Activated naive CD8-positive, alpha-beta T cell treated with anti-CD3 and anti-CD28 coated beads, Interleukin-2, amount 50 U/mL, for 24 hours (primary cell): Measurements from ENCODE around the gene SLC35F5.
"Not testable (repeated sequence)": the region's sequence is repeated elsewhere in the genome, so short reads cannot be mapped to it uniquely, and the experiment has no call there.

Experiments used
- ATAC-seq: fragments of 150-1000 bp; cut with Tn5 transposase; one replicate; pipeline ENCODE4 v1.10.0; 2021
- DNase-seq: peaks from one replicate; pipeline ENCODE4 v3.0.0; 2021
- H3K27ac Mint-ChIP-seq: one replicate; pipeline ENCODE4 v1.8.0; 2021; ENCODE audit warnings: mild to moderate bottlenecking, mixed read lengths
- H3K27me3 Mint-ChIP-seq: one replicate; pipeline ENCODE4 v1.8.0; 2021; ENCODE audit warnings: mixed read lengths
- H3K36me3 Mint-ChIP-seq: one replicate; pipeline ENCODE4 v1.8.0; 2021; ENCODE audit warnings: low read depth, mixed read lengths
- H3K4me1 Mint-ChIP-seq: one replicate; pipeline ENCODE4 v1.8.0; 2021; ENCODE audit warnings: mixed read lengths
- H3K4me3 Mint-ChIP-seq: one replicate; pipeline ENCODE4 v1.8.0; 2021; ENCODE audit warnings: mild to moderate bottlenecking, moderate library complexity, mixed read lengths
- H3K9me3 Mint-ChIP-seq: one replicate; pipeline ENCODE4 v1.8.0; 2021; ENCODE audit warnings: mixed read lengths

Gene SLC35F5

GRCh38 chr2:113694438-113694837 lies 62.0 kb downstream of the SLC35F5 start:
- Mint-ChIP-seq H3K36me3 (peaks cover 6% of the 10 kb centered on the region), H3K4me3 (no peak overlapping the region), H3K27ac (peak overlapping the region; percentile 99), H3K4me1 (peaks cover 68% of the 10 kb centered on the region), H3K27me3 (peaks cover 2% of the 10 kb centered on the region), H3K9me3 (no peaks in the 10 kb centered on the region)
- ATAC-seq (no peak), DNase-seq (no peak)

DNA sequence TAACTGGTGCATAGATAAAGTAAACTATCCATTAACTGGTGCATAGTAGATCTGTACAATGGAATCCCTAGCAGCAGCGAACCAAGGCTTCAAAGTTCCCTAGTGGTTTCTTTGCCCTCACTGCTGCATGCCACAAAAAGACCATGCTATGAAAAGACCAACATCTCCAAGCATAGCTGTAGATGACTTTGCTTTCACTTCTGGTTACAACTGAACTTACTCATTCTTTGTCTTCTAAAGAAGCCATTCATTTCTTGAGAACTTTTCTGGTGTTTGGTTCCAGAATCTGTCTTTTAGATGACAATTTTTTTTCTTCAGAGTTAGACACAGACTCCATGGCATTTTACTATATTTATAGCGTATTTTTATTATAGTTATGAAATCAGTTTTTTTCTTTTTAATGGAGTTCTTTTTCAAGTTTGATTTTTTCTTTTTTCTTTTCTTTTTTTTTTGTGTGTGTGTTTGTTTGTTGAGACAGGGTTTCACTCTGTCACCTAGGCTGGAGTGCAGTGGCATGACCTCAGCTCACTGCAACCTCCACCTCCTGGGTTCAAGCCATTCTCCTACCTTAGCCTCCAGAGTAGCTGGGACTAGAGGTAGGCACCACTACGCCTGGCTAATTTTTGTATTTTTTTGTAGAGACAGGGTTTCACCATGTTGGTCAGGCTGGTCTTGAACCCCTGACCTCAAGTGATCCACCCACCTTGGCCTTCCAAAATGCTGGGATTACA lies 63.6 kb downstream of the SLC35F5 start:
- no peak for DNase-seq
- H3K4me3 Mint-ChIP-seq: peak overlapping the region; percentile 80

GRCh38 chr2:113690871-113691270 lies 65.6 kb downstream of the SLC35F5 start:
- Mint-ChIP-seq H3K27ac (peak overlapping the region; percentile 8), H3K4me1 (peaks cover 45% of the 10 kb centered on the region)
- DNase-seq, H3K4me3 Mint-ChIP-seq, ATAC-seq, H3K36me3 Mint-ChIP-seq, H3K27me3 Mint-ChIP-seq, H3K9me3 Mint-ChIP-seq: not testable (repeated sequence)

More for the DNA sequence above, 63.6 kb downstream of the SLC35F5 start:
- H3K4me1 Mint-ChIP-seq: peaks cover 57% of the 10 kb centered on the region
- peaks cover 2% of the 10 kb centered on the region for H3K27me3 Mint-ChIP-seq
- H3K36me3 Mint-ChIP-seq: peaks cover 6% of the 10 kb centered on the region
- peak; percentile 92 for ATAC-seq
- H3K27ac Mint-ChIP-seq: peak overlapping the region; percentile 99
- no peaks in the 10 kb centered on the region for H3K9me3 Mint-ChIP-seq

- no peaks in the 10 kb centered on the region for H3K36me3 Mint-ChIP-seq
- no peak overlapping the region for H3K27ac Mint-ChIP-seq
- no peak overlapping the region for H3K4me3 Mint-ChIP-seq
- H3K27me3 Mint-ChIP-seq: no peaks in the 10 kb centered on the region
- peaks cover 9% of the 10 kb centered on the region for H3K4me1 Mint-ChIP-seq
- no peak for DNase-seq
- no peaks in the 10 kb centered on the region for H3K9me3 Mint-ChIP-seq
- no peak for ATAC-seq
Measured at GRCh38 chr2:113686537-113686936, 69.9 kb downstream of the SLC35F5 start.

DNA sequence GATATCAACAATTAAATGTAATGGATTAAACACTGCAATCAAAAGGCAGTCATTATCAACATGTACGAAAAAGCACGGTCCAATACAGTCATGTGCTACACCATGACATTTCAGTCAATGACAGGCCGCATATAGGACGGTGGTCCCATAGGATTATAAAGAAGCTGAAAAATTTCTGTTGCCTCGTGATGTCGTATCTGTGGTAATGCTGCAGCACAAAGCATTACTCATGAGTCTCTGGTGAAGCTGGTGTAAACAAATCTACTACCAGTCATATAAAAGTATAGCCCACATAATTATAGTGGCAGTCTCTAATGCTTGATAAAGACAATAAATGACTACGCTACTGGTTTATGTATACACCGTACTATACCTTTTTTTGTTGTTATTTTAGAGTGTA lies 71.0 kb downstream of the SLC35F5 start:
- Mint-ChIP-seq H3K36me3 (no peaks in the 10 kb centered on the region), H3K27me3 (no peaks in the 10 kb centered on the region), H3K9me3 (no peaks in the 10 kb centered on the region), H3K4me3 (no peak overlapping the region), H3K27ac (no peak overlapping the region), H3K4me1 (peaks cover under 1% of the 10 kb centered on the region)
- DNase-seq (no peak), ATAC-seq (no peak)

GRCh38 chr2:113679457-113679856 lies 77.0 kb downstream of the SLC35F5 start:
- ATAC-seq: no peak
- H3K4me3 Mint-ChIP-seq: no peak overlapping the region
- H3K27ac Mint-ChIP-seq: no peak overlapping the region
- H3K9me3 Mint-ChIP-seq: no peaks in the 10 kb centered on the region
- H3K36me3 Mint-ChIP-seq: no peaks in the 10 kb centered on the region
- no peaks in the 10 kb centered on the region for H3K4me1 Mint-ChIP-seq
- no peak for DNase-seq
- no peaks in the 10 kb centered on the region for H3K27me3 Mint-ChIP-seq

DNA sequence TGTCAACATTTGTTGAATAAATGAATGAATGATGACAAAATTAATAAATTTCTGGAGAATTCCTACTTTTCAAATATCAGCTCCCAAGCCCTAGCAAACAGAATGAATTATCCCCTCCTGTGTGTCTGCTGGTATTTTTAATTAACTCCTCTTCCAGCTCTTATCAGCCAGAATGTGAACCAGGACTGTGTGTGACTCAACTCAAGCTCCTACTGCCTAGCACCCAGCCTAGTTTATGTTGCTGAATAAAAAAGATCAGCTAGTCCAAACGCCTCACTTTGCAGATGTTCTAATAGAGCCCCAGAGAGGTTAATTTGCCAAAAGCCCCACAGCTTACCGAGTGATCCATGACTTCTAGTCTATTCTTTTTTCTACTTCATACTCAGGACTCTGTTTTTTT lies 79.1 kb downstream of the SLC35F5 start:
- no peak overlapping the region for H3K4me3 Mint-ChIP-seq

GRCh38 chr2:113676623-113677266 lies 79.7 kb downstream of the SLC35F5 start:
- ATAC-seq (no peak), DNase-seq (no peak)
- H3K4me1 Mint-ChIP-seq: peaks cover 6% of the 10 kb centered on the region
- H3K36me3 Mint-ChIP-seq: no peaks in the 10 kb centered on the region
- no peak overlapping the region for H3K4me3 Mint-ChIP-seq
- no peaks in the 10 kb centered on the region for H3K9me3 Mint-ChIP-seq
- no peak overlapping the region for H3K27ac Mint-ChIP-seq
- no peaks in the 10 kb centered on the region for H3K27me3 Mint-ChIP-seq

More for the DNA sequence above, 79.1 kb downstream of the SLC35F5 start:
- Mint-ChIP-seq H3K27me3 (no peaks in the 10 kb centered on the region), H3K36me3 (no peaks in the 10 kb centered on the region), H3K4me1 (peaks cover 6% of the 10 kb centered on the region), H3K9me3 (no peaks in the 10 kb centered on the region), H3K27ac (no peak overlapping the region)
- ATAC-seq (no peak), DNase-seq (no peak)

DNA sequence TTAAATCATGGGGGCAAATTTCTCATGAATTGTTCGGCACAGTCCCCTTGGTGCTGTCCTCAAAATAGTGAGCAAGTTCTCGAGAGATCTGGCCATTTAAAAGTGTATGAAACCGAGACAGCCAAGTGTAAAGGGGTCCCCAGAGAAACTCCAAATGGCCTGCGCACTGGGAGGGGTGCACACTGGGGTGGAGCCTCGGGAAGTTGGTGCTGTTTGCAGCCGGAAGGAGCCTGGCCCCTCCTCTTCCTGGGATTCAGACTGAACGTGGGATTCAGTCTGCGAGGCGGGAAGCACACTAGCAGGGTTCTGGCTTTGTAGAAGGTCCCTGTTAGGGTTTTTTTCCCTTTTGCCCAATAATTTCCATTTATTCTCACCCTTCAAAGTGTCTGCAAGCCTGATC lies 80.6 kb downstream of the SLC35F5 start:
- ATAC-seq: no peak
- H3K27ac Mint-ChIP-seq: no peak overlapping the region
- H3K9me3 Mint-ChIP-seq: no peaks in the 10 kb centered on the region

DNA sequence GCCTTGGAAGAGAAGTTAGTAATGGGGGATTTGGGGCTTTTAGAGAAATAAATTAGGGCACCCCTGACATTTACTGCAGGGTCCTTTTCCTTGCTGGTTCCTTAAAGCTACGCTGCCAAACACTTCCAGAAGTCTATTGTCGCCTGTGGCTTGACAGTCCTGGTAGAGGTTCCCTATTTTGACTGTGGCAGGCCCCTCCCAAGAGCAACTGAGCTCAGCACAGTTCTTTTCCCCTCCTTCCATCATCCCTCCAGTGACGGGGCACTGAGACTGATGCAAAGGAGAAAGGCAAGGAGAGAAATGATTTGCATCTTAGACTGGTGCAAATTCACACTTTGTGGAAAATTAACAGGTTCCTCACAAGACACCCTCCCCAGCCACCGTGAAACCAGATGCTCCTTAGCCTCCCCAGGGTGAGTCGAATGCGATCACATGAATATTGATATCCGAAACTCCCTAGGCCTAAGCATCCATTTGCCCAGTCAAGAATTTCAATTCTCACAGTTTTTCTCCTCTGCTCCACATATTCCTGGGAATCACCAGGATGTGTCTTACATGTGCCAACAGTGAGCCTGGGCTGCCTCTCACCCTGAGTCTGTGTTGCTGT lies 84.0 kb downstream of the SLC35F5 start:
- H3K36me3 Mint-ChIP-seq: no peaks in the 10 kb centered on the region
- DNase-seq (no peak), ATAC-seq (no peak)
- no peak overlapping the region for H3K27ac Mint-ChIP-seq
- no peaks in the 10 kb centered on the region for H3K9me3 Mint-ChIP-seq
- peaks cover 6% of the 10 kb centered on the region for H3K4me1 Mint-ChIP-seq
- H3K27me3 Mint-ChIP-seq: no peaks in the 10 kb centered on the region
- no peak overlapping the region for H3K4me3 Mint-ChIP-seq

More for the DNA sequence above, 80.6 kb downstream of the SLC35F5 start:
- no peaks in the 10 kb centered on the region for H3K27me3 Mint-ChIP-seq
- H3K4me3 Mint-ChIP-seq: no peak overlapping the region
- no peaks in the 10 kb centered on the region for H3K36me3 Mint-ChIP-seq
- no peak for DNase-seq
- H3K4me1 Mint-ChIP-seq: peaks cover 6% of the 10 kb centered on the region

- H3K27me3 Mint-ChIP-seq, H3K36me3 Mint-ChIP-seq, DNase-seq, H3K4me3 Mint-ChIP-seq, ATAC-seq, H3K4me1 Mint-ChIP-seq, H3K27ac Mint-ChIP-seq, H3K9me3 Mint-ChIP-seq: not testable (repeated sequence)
Measured at GRCh38 chr2:113669013-113669412, 87.4 kb downstream of the SLC35F5 start.

GRCh38 chr2:113664761-113665533 lies 91.5 kb downstream of the SLC35F5 start:
- H3K27ac Mint-ChIP-seq, DNase-seq, H3K4me3 Mint-ChIP-seq, H3K4me1 Mint-ChIP-seq, H3K36me3 Mint-ChIP-seq, H3K9me3 Mint-ChIP-seq, H3K27me3 Mint-ChIP-seq, ATAC-seq: not testable (repeated sequence)

DNA sequence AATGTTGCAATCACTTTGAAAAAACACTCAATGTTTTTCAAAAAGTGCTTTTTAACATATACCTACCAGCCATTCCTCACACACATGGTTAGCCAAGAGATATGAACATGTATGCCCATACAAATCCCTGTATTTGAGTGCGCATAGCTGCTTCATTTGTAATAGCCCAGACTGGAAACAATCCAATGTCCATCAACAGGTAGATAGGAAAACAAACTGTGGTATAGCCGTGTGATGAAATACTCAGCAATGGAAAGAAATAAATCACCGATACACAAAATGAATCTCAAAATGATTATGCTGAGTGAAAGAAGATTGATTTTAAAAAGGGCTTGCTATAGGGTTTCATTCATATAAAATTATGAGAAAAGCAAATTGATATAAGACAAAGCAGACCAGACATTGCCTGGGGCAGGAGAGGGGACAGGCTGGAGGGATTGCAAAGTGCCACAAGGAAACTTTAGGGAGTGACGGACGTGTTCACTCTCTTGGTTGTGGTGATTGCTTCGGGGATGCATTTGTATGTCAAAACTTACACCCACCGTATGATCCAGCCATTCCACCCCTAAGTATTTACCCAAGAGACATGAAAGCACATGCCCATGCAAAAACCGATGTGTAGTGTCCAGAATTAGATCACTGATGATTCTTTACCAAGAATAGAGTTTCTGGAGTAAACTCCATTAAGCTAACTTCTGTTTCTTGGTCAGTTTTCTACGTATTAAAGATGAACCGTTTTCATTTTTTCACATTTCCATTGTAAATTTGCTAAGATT lies 93.0 kb downstream of the SLC35F5 start:
- not testable (repeated sequence) for H3K27ac Mint-ChIP-seq, ATAC-seq, H3K36me3 Mint-ChIP-seq, H3K4me1 Mint-ChIP-seq, H3K4me3 Mint-ChIP-seq, DNase-seq, H3K9me3 Mint-ChIP-seq, H3K27me3 Mint-ChIP-seq
